Suppressor macrophage treated with lipopolysaccharide for 4 hours (primary cell): ENCODE measurements around the gene POU2F1.
A peak's percentile ranks its signal among the peaks of the same experiment; 100 is the strongest.
"Not testable (repeated sequence)": the region's sequence is repeated elsewhere in the genome, so short reads cannot be mapped to it uniquely, and the experiment has no call there.

Source experiments
- DNase-seq: peaks from one replicate; pipeline ENCODE4 v3.0.0-alpha.2; 2020

POU2F1 gene

DNA sequence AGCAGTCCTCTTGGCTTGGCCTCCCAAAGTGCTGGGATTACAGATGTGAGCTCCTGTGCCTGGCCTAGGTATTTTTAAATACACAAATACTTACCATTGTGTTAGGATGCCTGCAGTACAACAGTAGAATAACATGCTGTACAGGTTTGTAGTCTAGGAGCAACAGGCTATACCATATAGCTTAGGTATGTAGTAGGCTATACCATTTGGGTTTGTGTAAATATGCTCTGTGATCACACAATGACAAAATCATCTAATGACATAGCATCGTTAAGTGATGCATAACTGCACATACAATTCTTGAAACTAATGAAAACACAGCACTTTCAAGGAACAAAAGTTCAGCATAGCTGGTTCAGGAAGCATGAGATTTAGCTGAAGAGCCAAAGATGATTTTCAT is 12.7 kb downstream of the POU2F1 start:
- no peak for DNase-seq

DNA sequence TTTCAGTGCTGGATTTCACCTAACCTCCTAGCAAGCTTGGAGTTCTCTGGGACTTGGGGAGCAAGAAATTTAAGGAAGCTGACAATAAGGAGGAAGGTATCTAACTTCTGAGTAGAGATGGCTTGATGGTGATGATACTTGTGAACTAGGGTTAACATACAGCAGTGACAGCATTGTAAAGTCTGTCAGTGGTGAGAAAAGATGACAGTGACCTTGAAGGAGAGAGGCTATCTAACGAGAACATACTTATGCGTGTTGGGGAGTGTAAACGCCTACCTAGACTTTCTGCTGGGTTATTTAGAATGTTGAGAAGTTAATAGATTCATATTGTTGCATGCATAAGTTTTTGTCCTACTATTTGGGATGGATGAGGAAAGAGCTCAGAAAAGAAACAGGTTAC is 16.3 kb downstream of the POU2F1 start:
- DNase-seq, result no peak

DNA sequence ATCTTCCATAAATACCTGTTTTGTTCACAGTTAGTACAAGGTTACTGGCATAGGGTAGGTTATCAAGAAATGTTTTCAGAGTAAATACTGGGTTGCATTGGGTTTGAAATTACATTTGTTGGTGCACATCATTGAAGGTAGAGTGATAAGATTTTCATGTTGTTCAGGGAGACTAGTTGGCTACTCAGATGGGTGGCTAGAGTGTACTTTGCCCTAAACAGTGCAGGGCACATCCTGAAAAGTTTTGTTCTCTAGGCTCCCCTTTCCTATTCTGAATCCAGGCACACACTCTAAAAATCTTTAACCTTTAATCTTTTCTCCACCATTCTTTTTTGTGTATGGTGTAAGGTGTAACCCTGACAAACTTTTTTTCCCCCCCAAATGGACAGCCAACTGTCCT is 18.0 kb downstream of the POU2F1 start:
- no peak for DNase-seq

DNA sequence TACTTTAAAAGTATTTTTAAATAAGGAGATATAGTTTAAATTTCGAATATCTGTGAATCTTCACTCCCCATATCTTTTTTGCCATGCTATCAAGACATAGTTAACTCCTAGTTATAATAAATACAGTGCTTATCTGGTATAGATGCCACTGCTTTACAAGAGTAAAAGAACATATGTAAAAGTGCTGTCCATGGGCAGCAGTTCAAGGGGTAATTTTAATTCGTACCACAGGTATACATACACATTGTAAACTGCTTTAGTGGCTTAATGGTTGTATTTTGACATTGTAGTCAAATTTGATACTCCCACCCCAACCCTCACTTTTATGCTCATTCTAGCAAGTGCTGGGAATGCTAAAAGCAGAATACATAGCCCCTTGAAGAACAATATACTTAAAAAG is 18.6 kb downstream of the POU2F1 start:
- DNase-seq, result no peak

DNA sequence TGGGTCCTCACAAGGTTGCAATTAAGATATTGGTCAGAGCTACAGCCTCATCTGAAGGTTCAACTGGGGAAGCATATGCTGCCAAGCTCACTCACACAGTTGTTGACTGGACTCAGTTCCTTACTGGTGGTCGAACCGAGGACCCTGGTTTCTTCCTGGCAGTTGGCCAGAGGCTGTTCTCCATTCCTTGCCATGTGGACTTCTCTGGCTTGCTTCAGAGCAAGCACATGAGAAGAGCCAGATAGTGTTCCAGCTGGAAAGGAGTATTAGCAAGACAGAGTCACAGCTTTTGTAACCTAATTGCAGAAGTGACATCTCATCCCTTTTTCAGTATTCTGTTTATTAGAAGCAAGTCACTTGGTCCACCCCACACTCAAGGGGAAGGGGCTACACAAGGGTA is 23.6 kb downstream of the POU2F1 start:
- DNase-seq, result peak; percentile 17

DNA sequence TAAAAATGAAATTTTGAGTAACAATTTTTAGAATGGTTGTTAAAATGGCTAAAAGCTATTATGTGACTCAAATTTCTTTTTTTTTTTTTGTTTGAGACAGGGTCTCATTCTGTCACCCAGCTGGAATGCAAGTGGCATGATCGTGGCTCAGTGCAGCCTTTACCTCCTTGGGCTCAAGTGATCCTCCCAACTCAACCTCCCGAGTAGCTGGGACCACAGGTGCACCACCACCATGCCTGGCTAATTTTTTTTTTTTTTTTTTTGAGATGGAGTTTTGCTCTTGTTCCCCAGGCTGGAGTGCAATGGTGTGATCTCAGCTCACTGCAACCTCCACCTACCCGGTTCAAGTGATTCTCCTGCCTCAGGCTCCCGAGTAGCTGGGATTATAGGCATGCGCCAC is 24.5 kb downstream of the POU2F1 start:
- DNase-seq, result not testable (repeated sequence)

DNA sequence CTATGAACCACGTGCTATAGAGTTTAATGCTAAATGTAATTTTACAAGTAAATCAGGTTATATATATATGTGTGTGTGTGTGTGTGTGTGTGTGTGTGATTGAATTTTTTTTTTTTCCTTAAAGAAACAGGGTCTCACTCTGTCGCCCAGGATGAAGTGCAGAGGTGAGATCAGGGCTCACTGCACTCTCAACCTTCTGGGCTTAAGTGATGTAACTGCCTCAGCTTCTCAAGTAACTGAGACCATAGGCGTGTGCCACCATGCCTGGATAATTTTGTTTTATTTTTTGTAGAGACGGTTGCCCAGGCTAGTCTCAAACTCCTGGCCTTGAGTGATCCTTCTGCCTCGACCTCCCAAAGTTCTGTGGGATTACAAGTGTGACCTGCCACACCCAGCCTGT is 26.3 kb downstream of the POU2F1 start:
- DNase-seq, result no peak

DNA sequence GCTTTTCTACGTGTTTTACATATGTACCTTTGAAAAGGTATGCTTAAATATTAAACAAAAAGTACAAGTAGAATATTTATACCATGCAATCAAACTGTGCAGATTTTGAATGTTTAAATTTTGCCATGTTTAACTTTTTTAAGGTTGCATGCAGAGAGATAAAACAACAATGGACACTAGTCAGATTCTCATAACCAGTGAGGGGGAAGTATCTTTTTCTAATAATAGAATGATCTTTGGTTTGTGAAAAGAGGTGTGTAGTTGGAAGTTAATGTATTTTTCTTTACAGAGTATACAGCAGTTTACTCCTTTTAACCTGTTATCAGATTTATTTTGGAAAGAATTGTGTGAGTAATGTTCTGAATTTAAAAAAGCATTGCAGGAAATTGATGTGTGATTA is 27.1 kb downstream of the POU2F1 start:
- no peak for DNase-seq

DNA sequence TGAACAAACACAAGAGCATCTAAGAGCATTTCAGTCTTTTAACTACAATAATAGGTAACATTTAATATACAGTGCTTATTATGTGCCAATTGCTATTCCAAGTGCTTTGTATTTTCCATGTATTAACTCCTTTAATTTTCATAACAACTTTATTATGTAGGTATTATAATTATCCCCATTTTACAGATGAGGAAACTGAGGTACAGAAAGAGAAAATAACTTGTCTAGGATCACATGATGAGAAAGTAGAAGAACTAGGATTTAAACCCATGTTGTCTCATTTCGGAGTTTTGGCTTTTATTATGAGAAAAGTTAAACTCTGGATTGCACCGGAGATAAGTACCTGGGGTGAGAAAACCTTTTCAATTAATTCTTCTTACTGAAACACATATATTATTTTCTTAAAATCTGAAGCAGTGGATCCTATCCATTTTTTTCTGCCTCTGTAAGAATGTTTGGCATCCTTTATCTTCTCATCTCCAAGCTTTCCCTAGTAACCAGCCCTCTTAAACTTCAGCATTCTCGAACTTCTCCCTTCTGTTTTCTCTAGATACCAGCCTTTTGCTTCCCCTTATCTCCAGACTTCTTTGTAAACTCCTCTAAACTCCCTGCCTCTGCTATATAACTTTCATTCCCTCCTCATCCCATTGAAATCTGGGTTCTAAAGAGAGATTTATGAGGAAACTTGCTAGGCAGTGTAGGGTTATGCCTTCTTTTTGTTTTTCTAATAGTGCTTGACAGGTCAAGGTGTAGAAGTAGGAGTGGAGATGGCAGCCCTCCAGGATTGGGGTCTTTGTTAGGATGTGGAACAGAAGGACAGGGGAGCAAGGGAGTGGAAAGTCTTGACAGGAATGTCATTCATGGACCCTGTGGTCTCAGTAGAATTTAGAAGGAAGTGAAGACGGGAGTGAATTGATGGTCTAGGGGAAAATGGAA is 28.3 kb downstream of the POU2F1 start:
- no peak for DNase-seq

DNA sequence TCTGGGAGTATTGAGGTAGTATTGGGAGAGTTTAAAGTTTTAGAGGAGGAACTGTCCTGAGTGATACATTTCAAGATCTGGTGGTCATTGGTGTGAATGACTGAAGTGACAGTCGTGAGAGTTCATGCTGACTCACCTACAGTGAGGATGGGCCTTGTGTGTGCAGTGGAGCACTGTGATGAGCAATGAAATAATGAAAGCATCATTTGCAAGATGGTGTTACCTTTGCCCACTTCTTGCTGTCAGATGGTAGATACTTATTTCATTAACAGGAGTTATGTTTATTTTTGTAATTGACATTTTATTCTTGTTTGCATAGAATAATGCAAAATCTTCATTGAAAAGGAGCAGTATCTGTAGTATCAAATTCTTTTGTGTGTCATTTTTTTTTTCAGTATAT is 29.0 kb downstream of the POU2F1 start:
- no peak for DNase-seq

DNA sequence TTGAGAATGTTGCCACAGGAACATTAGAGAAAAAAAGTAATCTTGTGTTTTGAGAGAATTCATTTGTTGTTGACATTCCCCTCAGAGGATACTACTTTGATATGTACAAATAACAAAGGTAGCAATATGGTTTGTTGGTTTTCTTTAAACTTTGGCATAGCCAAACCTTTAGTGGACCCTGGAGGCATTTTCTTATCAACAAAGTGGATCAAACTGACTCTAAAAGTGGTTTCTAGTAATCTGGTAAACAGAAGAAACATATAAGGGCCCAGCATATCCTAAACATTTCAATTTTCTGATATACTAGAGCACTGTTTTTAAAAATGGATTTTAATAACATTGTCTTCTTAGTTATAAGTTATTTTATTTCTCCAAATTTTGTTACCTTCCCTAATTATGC is 29.8 kb downstream of the POU2F1 start:
- DNase-seq, result no peak

DNA sequence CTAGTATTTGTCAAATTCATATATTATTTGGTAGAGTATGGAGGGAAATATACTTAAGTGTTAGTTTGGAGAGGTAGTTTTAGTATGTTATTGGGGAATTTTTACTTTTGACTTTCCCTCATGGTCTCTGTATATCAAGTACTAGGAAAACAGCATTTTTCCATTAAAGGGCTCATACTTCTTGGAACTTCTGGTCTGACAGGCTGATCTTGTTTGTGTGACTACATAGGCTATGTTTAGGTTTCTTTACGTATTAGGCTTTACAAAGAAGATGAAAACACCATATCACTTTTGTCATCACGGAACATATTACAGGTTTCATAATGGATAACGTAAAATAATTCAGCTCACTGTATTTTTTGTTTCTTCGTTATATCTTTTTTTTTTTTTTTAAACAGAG is 30.8 kb downstream of the POU2F1 start:
- DNase-seq, result no peak

DNA sequence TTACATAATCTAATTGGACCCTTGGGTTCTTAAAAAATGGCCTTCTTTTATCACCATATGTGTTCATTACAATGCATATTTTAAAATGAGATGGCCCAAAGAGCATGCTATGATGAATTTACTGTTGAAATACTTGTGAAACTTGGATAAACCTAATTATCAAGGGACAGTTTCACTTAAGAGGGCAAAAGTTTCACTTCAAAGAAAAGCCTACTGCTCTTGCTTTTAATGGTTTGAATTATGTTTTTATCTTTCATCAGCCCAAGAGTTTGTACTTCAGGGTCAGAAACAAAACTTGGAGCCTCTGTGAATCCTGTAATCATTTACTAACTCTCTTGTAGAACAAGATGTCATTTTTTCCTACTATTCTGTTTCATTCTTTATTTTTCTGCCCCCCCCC is 32.3 kb downstream of the POU2F1 start:
- no peak for DNase-seq

DNA sequence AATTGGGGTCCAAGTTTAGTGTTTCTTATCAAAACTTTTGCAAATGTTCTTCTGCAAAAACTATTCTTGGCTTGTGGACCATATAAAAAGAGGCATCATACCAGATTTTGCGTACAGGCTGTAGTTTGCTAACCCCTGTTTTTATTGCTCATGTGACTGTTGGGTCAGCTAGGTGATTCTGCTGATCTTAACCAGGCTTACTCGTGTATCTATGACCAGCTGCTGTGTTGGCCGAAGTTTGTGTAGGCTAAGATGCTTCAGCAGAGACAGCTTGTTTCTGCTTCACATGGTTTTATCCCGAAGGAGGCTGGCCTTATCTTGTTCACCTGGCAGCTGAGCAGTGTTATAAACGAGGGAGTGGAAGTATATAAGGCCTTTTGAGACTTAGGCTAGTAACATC is 38.2 kb downstream of the POU2F1 start:
- no peak for DNase-seq

DNA sequence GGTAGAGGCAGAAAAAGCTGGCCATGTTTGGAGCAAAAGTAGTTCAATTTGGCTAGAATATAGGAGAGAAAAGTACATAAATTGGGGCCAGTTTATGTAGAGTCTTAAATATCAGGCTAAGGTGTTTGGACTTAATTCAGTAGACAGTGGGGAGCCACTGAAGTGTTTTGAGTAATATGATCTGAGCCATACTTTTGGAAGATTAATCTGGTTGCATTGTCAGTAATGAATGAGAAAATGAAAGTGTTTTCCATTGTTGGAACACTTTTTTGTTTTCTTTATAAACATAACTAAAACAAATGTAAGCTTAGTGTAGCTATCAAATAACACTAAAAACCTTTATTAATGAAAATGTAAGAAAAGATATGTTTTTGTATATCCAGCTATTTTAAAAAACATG is 42.1 kb downstream of the POU2F1 start:
- DNase-seq, result peak; percentile 15

DNA sequence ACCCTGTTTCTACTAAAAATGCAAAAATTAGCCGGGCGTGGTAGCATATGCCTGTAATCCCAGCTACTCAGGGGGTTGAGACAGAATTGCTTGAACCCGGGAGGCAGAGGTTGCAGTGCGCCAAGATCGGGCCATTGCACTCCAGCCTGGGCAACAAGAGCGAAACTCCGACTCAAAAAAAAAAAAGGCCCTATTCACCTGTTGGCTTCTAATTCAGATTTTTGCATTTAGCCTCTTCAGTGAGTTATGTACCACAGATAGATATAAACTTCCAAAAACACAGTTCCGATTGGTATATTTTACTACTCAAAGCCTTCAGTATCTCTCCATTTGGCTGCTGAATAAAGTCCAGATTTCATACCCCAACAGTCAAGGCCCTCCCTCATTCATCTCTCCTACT is 42.7 kb downstream of the POU2F1 start:
- no peak for DNase-seq

DNA sequence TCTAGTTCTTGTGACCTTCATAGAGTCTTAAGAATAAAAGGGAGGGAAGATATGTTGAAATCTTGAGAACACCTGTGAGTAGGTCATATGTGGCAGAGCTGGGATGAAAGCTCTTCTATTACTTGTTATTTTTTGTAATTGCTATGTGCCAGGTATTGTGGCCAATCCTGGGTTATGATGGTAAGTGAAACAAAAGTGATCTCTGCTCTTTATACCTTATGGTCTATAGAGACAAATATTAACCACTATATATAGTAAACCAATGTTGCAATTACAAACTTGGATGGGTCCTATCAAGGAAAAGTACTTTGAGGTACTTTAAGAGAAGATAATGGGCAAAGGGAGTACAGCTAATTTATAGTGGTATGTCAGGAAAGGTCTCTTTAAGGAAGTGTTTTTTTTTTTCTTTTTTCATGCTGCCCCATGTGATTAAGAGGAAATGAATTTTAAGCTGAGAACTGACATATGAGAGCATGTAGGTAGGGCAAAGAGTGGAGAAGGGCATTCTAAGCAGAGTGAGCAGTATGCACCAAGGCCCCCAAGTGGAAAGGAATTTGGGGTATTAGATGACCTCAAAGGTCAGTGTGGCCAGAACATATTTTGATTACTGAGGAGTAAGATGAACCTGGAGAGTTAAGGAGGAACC is 43.3 kb downstream of the POU2F1 start:
- DNase-seq, result peak; percentile 40

DNA sequence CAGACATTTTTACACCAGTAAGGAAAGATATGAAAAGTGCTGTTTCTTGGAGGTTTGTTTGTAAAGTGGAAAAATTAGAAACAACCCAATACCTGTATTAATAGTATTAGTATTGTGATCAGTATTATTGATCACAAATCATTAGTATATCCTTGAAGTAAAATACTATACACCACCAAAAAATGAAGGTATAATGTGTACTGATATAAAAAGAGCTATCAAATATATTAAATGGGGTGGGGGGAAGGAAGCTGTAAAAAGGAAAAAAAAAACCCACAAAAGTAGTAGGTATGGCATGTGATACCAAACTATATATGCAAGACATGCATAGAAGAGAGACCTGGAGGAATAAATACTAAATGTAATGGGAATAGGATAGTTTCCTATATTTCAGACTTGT is 46.3 kb downstream of the POU2F1 start:
- no peak for DNase-seq

DNA sequence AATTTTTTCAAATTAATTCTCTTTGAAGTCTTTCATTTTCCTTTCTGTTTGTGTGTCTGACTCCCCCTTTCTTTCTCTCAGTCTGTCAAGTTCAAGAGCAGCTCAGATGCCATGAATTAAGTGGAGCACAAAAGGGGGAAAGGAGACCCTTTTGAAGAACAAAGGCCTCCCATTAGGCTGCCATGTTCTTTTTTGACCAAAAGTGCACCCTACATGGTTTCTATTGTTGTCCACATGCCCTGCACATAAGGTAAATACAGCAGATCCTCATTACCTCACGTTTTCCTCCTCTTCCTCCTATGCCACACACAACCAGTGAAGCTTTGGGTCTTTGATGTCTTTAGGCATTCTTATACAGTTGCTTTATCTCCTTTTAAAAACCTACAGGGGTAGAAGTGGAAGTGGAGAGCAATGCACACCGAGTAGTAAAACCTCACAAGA is 47.7 kb downstream of the POU2F1 start:
- no peak for DNase-seq

DNA sequence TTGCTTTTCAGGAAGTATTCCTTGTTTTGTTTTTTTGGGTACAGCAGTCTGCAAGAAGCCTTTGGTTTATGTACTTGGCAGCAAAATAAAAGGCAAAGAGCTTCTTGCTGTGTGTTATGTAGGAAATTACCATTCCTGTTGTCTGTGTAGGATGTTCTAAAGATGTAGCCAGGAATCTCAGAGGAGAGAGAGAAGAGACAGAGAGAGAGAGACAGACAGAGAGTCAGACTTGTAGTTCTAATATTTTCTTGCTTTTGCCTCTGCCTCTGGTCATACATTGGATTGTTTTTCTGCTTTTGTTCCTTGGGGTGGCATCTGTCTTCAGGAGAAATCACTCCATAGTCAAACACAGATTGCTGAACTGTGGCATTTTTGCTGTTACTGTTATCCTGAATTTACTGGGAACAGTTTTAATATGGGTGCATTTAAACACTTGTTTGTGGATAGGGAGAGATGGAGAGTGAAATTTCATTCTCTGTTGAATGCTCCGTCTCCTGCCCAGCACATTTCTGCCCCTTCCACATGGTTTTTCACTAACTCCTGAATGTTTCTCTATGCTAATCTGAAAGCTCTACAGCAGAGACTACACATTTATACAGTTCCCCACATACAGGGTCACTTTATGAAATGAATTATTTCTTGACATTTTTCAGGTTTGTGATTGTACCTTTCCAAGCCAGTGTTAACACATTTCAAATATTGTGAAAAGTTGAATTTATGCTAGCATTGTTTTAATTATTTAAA is 49.8 kb downstream of the POU2F1 start:
- DNase-seq, result no peak

DNA sequence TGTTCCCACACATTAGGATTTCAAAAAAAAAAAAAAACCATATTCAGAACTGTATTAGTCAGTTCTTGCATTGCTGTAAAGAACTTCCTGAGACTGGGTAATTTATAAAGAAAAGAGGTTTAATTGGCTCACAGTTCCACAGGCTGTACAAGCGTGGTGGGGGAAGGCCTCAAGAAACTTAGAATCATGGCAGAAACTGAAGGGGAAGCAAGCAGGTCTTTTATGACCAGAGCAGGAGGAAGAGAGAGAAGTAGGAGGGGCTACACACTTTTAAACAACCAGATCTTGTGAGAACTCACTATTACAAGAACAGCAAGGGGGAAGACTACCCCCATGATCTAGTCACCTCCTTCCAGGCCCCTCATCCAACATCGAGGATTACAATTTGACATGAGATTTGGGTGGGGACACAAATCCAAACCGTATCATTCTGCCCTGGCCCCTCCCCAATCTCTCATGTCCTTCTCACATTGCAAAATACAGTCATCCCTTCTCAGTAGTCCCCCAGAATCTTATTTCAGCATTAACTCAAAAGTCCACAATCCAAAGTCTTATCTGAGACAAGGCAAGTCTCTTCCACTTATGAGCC is 51.8 kb downstream of the POU2F1 start:
- no peak for DNase-seq

DNA sequence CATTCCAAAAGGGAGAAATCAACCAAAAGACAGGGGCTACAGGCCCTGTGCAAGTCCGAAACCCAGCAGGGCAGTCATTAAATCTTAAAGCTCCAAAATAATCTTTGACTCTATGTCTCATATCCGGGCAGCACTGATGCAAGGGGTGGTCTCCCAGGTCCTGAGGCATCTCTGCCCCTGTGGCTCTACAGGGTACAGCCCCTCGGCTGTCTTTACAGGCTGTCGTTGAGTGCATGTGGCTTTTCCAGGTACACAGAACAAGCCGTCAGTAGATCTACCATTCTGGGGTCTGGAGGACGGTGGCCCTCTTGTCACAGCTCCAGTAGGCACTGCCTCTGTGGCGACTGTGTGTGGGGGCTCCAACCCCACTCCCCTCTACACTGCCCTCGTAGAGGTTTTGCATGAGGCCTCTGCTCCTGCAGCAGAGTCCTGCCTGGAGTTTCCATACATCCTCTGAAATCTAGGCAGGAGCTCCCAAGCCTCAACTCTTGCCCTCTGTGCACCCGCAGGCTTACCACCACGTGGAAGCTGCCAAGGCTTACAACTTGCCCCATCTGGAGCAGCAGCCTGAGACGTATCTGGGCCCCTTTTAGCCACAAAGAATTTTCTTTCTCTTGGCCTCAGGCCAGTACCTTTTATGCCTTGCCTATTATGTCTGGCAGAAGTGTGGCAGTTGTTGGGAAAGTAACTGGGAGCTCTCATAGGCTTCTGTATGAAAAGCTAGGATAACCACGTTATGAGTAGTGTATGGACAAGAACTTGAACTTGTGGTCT is 52.5 kb downstream of the POU2F1 start:
- no peak for DNase-seq

DNA sequence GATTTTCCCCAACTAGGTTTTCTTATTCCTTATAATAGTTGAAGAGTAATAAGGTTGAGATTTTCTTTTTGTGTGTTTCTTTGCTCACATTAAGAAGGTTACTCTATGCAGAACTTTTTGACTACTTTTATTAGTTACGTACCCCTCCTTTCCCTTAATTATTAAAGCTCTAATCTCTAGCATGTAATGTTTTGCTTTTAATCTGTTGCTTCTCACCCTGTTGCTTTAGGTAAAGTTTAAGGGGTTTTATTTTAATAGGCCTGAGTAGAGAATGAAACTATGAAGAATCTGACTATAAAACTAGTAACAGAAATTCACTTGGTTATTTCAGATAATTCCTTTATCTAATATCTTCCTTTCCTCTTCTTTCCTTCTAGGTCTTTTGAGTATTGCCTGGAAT is 53.4 kb downstream of the POU2F1 start:
- no peak for DNase-seq
